Measurements from ENCODE around the gene KRT79.

KRT79 gene

DNA sequence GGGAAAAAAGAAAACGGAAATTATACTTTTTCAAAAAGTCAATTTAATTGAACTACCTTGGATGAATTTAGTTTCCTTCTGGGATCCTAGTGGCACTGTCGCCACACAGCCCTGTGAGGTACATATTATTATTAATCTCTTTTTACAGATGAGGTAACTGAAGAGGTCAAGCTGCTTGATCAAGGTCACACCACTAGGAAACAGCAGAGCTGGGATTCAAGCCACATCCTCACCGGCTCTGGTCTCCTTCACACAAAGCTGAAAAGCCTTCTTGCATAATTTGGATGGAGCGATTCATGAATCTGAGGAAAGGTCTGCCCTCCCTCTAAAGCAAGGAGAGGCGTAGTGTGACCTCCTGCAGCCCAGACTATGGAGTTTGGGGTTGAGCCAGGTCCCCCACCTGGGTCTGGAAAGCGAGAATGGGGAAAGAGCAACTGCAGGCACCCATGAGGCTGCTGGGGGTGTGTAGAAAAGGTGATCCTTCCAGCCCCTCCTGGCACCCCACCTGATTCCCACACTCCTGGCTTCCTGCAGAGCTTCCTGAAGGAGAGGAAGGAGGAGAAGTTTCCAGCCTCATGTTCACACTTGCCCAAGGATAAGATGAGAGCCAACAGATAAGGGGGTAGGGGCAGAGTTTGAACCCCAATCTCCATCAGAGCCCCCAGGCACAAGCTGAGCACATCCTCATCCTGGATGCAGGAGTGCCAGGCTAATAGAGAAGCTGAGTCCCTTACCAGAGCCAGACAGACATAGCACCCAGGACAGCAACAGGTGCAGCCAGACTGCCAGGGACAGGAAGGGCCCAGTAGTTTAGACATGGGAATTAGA lies 3.9 kb upstream of the KRT79 start:
- DNase-seq: no peak
- TF ChIP-seq, protein P1, sequence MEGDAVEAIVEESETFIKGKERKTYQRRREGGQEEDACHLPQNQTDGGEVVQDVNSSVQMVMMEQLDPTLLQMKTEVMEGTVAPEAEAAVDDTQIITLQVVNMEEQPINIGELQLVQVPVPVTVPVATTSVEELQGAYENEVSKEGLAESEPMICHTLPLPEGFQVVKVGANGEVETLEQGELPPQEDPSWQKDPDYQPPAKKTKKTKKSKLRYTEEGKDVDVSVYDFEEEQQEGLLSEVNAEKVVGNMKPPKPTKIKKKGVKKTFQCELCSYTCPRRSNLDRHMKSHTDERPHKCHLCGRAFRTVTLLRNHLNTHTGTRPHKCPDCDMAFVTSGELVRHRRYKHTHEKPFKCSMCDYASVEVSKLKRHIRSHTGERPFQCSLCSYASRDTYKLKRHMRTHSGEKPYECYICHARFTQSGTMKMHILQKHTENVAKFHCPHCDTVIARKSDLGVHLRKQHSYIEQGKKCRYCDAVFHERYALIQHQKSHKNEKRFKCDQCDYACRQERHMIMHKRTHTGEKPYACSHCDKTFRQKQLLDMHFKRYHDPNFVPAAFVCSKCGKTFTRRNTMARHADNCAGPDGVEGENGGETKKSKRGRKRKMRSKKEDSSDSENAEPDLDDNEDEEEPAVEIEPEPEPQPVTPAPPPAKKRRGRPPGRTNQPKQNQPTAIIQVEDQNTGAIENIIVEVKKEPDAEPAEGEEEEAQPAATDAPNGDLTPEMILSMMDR (IDR thresholded peaks at IDR 0.05; ENCODE audit: low read depth, low read length): no peak
- Histone ChIP-seq H3K9me3 (ENCODE audit: severe bottlenecking) (no peaks in the 10 kb centered on the region), H3K4me3 (ENCODE audit: low read depth, low read length) (no peak overlapping the region), H3K27ac (no peak overlapping the region), H3K27me3 (ENCODE audit: insufficient read depth, low read depth, severe bottlenecking) (peaks cover 95% of the 10 kb centered on the region), H3K36me3 (no peaks in the 10 kb centered on the region)

DNA sequence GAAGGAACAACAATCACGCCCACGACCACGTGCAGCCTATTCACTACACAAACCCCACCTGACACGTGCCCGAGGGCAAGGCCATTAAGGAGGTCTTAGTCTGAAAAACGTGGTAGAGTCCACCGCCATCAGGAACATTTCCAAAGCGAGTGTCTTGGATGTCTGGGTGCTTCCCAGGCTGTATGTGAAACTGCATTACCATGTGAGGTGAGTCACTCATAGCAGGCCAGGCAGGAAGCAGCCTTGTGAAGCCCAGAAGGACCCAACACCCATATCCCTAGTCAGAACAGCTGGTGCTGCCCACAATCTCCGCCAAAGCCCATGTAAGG lies 3.3 kb upstream of the KRT79 start:
- Histone ChIP-seq H3K9me3 (ENCODE audit: severe bottlenecking) (no peaks in the 10 kb centered on the region), H3K36me3 (no peaks in the 10 kb centered on the region), H3K4me3 (ENCODE audit: low read depth, low read length) (no peak overlapping the region), H3K27me3 (ENCODE audit: insufficient read depth, low read depth, severe bottlenecking) (peaks cover 99% of the 10 kb centered on the region), H3K27ac (no peak overlapping the region)
- TF ChIP-seq, protein P1 (IDR thresholded peaks at IDR 0.05; ENCODE audit: low read depth, low read length): no peak
- no peak for DNase-seq

DNA sequence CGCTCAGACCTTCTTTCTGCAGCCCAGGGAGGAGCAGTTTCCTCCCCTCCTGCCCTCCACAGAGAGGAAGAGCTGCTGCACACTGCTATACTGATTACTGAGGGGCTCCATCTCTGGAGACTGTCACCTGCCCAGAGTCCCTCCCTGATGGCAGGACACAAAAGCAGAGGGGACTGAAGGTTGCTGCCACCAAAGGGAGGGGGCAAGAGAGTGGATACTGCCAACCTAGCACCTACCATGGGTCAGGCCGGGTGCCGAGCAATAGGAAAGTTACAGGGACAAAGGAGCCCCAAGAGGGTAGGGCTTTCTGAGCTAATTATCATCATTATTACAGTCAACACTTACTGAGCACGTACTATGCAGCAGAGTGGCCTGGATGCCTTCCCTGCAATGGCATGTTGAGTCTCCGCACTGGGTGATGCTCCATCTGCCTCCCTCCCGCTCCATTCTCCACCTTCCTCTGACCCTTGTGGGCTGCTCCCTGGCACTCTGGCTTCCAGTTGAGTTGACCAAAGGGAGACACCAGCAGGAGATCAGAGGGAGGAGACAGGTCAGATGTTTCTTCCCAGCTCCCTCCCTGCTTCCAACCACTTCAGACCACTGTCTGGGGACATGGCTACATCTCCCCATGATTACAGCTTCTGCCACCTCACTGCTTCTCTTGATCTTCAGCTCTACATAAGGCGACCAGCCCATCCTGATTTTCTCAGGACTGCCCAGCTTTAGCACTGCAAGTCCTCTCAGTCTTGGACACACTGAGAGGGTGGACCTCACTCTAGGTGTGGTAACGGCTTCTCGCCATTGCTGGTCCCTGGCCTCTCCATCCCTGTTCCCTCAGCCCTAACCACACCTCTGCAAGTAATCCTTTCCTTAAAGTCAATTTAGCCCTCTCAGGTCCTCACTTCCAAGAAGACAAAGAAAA lies 2.6 kb upstream of the KRT79 start:
- Histone ChIP-seq H3K27me3 (ENCODE audit: insufficient read depth, low read depth, severe bottlenecking) (peaks cover 97% of the 10 kb centered on the region), H3K4me3 (ENCODE audit: low read depth, low read length) (no peak overlapping the region), H3K9me3 (ENCODE audit: severe bottlenecking) (no peaks in the 10 kb centered on the region), H3K27ac (no peak overlapping the region), H3K36me3 (no peaks in the 10 kb centered on the region)
- no peak for DNase-seq
- TF ChIP-seq, protein P1 (IDR thresholded peaks at IDR 0.05; ENCODE audit: low read depth, low read length): no peak

DNA sequence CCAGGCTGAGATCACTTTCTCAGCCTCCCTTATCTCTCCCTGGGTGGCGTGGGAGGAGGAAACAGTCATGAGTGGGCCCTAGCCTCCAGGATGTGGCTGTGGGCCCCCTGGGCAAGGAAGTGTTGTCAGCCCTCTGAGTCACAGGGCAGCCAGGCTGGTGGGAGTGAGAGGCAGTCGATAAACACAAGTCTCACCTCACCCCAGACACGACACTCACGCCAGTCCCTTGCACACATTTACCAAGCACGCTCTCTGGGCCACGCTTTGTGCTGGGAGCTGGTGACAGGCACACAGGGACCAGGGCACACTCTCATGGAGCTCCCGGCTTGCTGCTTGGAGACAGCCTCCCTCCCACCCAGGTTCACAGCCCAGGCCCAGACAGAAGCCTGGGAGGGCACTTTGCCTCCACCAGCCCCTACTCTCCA lies 1.9 kb upstream of the KRT79 start:
- no peak overlapping the region for H3K4me3 ChIP-seq (ENCODE audit: low read depth, low read length)
- no peak for DNase-seq
- H3K36me3 ChIP-seq: no peaks in the 10 kb centered on the region
- H3K27me3 ChIP-seq (ENCODE audit: insufficient read depth, low read depth, severe bottlenecking): peaks cover 98% of the 10 kb centered on the region
- no peak overlapping the region for H3K27ac ChIP-seq
- H3K9me3 ChIP-seq (ENCODE audit: severe bottlenecking): no peaks in the 10 kb centered on the region
- TF ChIP-seq, protein P1 (IDR thresholded peaks at IDR 0.05; ENCODE audit: low read depth, low read length): no peak

DNA sequence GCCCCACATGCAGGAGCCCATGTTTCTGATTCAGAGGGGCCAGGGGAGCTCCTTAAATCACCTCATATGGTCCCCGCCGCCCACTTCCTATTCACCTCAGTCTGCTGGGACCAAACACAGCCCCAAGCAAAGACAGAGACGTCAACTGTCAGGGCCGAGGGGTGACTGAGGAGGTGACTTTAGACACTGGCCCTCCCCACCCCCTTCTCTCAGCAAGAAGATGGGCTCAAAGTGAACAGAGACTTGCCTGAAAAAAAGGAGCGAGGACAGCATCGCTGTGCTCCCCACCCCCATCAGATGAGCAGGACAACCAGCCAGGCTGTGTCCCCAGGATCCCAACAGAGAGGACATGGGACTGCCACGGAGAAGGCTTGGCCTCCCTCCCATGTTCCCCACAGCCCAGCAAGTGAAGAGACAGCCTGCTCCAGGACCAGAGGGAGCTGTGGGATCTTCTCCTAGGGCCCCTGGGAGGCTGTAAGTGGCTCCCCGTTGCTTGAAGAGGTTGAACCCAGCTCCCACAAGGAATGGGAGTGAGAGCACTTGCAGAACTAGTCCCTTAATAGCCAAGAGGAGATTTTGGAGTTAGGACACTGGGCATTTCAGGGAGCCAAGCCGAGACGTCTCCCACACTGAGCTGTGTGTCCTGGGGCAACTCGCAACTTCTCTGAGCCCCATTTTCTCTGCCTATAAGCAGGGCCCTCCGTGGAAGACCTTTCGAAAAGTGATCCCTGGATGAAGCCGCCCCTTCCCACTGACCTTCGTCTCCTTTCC lies 1.3 kb upstream of the KRT79 start:
- H3K27ac ChIP-seq: no peak overlapping the region
- no peak overlapping the region for H3K4me3 ChIP-seq (ENCODE audit: low read depth, low read length)
- no peak for DNase-seq
- H3K9me3 ChIP-seq (ENCODE audit: severe bottlenecking): no peaks in the 10 kb centered on the region
- H3K36me3 ChIP-seq: no peaks in the 10 kb centered on the region
- TF ChIP-seq, protein P1 (IDR thresholded peaks at IDR 0.05; ENCODE audit: low read depth, low read length): no peak
- H3K27me3 ChIP-seq (ENCODE audit: insufficient read depth, low read depth, severe bottlenecking): peaks cover 96% of the 10 kb centered on the region

Data from WERI-Rb-1 (cell line).